Skeletal muscle satellite cell (primary cell): ENCODE results near the gene TTLL12.

Experiments used
- H3K27me3 ChIP-seq: 2 replicates; pipeline ENCODE4 v1.7.0; 2013; ENCODE audit warnings: low read length; ENCODE audit not compliant: control insufficient read depth, insufficient read depth
- H3K36me3 ChIP-seq: 2 replicates; pipeline ENCODE4 v1.7.0; 2013; ENCODE audit warnings: mild to moderate bottlenecking, control low read depth, low read length; ENCODE audit not compliant: insufficient read depth
- H3K4me1 ChIP-seq: 2 replicates; pipeline ENCODE4 v1.7.0; 2013; ENCODE audit warnings: low read length; ENCODE audit not compliant: control insufficient read depth, insufficient read depth
- H3K4me2 ChIP-seq: 2 replicates; pipeline ENCODE4 v1.7.0; 2013; ENCODE audit warnings: mild to moderate bottlenecking, low read length
- H3K4me3 ChIP-seq: 2 replicates; pipeline ENCODE4 v1.7.0; 2013; ENCODE audit warnings: low read length
- H3K9ac ChIP-seq: 2 replicates; pipeline ENCODE4 v1.7.0; 2013; ENCODE audit warnings: mild to moderate bottlenecking, low read depth, low read length, moderate library complexity
- H3K9me3 ChIP-seq: replicated peaks from 2 replicates; pipeline ENCODE4 v1.7.0; 2013; ENCODE audit warnings: mild to moderate bottlenecking, control low read depth, low read length

TTLL12 gene

DNA sequence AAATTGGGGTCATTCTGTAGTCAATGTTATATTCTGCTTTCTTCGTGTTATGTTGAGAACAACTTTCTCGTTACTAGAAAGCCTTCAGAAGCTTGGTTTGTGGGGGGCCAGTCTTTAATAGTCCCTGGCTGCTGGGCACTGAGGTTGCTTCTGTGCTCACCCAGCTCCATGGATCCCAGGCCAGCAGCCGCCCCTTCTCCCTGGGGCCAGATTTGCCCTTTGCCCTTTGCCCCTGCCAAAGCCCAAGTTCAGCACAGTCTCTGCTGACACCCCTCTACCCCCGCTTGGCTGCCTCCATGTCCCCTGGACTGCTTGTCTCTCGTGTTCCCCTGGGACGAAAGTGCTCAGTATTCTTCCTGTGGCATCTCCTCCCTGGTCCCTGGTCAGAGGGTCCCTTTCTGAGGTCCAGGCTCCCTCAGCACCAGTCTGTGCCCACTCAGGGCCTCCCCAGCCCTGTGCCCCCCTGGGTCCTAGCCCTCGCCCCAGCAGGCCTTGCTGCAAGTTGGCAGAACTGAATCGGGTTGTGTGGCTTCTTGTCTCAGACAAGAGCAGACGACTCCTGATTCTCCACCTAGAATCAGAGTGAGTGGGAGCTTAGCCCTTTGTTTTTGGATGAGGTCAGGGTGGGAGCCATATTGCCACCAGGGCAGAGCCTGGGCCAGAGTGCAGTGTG is 28.9 kb downstream of the TTLL12 start:
- no peak overlapping the region for H3K4me3 ChIP-seq
- no peak overlapping the region for H3K9ac ChIP-seq
- peaks cover 31% of the 10 kb centered on the region for H3K4me1 ChIP-seq
- H3K9me3 ChIP-seq: no peaks in the 10 kb centered on the region
- H3K36me3 ChIP-seq: peaks cover 57% of the 10 kb centered on the region
- H3K4me2 ChIP-seq: no peak overlapping the region
- H3K27me3 ChIP-seq: no peaks in the 10 kb centered on the region

- H3K27me3 ChIP-seq: no peaks in the 10 kb centered on the region
- H3K4me3 ChIP-seq: no peak overlapping the region
- peaks cover 31% of the 10 kb centered on the region for H3K4me1 ChIP-seq
- H3K36me3 ChIP-seq: peaks cover 48% of the 10 kb centered on the region
- no peak overlapping the region for H3K9ac ChIP-seq
- H3K9me3 ChIP-seq: no peaks in the 10 kb centered on the region
- no peak overlapping the region for H3K4me2 ChIP-seq
Measured at GRCh38 chr22:43156413-43156812, 30.5 kb downstream of the TTLL12 start.

- peaks cover 35% of the 10 kb centered on the region for H3K4me1 ChIP-seq
- peaks cover 44% of the 10 kb centered on the region for H3K36me3 ChIP-seq
- H3K9me3 ChIP-seq: no peaks in the 10 kb centered on the region
- H3K27me3 ChIP-seq: no peaks in the 10 kb centered on the region
- peak overlapping the region; percentile 11 for H3K4me2 ChIP-seq
- H3K4me3 ChIP-seq: no peak overlapping the region
- no peak overlapping the region for H3K9ac ChIP-seq
Measured at GRCh38 chr22:43155789-43156188, 31.1 kb downstream of the TTLL12 start.

GRCh38 chr22:43154887-43155536 is 31.9 kb downstream of the TTLL12 start:
- H3K4me1 ChIP-seq: peaks cover 37% of the 10 kb centered on the region
- peaks cover 36% of the 10 kb centered on the region for H3K36me3 ChIP-seq
- H3K27me3 ChIP-seq: no peaks in the 10 kb centered on the region
- H3K9me3 ChIP-seq: no peaks in the 10 kb centered on the region
- no peak overlapping the region for H3K9ac ChIP-seq
- H3K4me3 ChIP-seq: no peak overlapping the region
- peak overlapping the region; percentile 41 for H3K4me2 ChIP-seq

GRCh38 chr22:43153899-43154298 is 33.0 kb downstream of the TTLL12 start:
- Histone ChIP-seq H3K4me1 (peaks cover 37% of the 10 kb centered on the region), H3K9ac (no peak overlapping the region)

GRCh38 chr22:43152357-43153071 is 34.4 kb downstream of the TTLL12 start:
- Histone ChIP-seq H3K9ac (peak overlapping the region; percentile 95), H3K4me2 (peak overlapping the region; percentile 99), H3K27me3 (no peaks in the 10 kb centered on the region), H3K9me3 (no peaks in the 10 kb centered on the region), H3K4me3 (peak overlapping the region; percentile 95), H3K4me1 (peaks cover 37% of the 10 kb centered on the region), H3K36me3 (peaks cover 20% of the 10 kb centered on the region)

More at GRCh38 chr22:43153899-43154298, 33.0 kb downstream of the TTLL12 start:
- no peak overlapping the region for H3K4me3 ChIP-seq
- H3K4me2 ChIP-seq: peak overlapping the region; percentile 69
- H3K9me3 ChIP-seq: no peaks in the 10 kb centered on the region
- H3K27me3 ChIP-seq: no peaks in the 10 kb centered on the region
- H3K36me3 ChIP-seq: peaks cover 26% of the 10 kb centered on the region

DNA sequence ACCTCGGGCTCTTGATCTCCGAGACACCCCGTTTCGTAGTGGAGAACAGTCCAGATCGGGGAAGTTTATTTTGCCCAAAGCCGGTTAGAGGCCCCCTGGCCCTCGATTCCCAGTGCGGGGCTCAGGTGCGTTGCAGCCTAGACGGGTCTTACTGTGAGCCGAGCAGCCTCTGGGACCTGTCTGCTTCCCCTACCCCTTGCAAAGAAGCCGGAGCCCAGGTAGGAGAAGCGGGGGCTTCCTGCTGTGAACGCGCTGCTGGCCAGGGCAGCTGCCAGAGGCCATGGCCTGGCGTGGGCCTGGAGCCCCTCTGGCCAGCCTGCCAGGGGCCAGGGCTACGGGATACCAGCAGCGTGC is 35.0 kb downstream of the TTLL12 start:
- Histone ChIP-seq H3K36me3 (peaks cover 20% of the 10 kb centered on the region), H3K4me3 (peak overlapping the region; percentile 95), H3K4me2 (peak overlapping the region; percentile 99), H3K9me3 (no peaks in the 10 kb centered on the region), H3K4me1 (peaks cover 36% of the 10 kb centered on the region), H3K27me3 (no peaks in the 10 kb centered on the region), H3K9ac (peak overlapping the region; percentile 95)

DNA sequence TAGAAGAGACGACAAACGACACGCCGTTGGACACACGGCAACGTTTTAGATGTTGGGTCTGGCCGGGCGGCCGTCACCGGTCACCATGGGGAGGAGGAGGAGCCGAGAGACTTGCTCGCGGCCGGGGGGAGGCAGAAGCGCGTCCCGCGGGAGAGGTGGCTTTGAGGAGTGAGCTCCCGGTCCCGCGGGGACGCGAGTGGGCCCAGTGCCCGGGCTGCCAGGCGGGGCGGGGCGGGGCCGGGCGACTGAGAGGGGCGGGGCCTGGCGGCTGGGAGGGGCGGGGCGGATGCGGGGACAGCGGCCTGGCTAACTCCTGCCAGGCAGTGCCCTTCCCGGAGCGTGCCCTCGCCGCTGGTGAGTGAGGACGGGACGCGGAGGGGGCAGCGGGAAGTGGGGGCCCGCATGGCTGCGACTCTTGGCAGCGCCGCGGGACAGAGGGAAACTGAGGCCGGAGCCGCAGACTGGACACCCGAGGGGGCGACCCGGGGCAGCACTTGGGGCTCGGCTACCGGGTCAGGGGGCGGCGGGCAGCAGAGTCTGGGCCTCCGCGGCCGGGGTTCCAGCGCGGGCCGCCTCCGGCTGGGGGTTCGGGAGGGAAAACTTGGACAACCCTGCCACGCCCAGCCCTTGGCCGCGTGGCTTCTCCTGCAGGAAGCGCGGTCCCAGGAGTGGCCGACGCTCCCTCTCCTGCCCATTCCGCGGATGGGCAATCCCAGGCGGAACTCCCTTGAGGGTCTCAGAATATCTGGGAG is 35.5 kb downstream of the TTLL12 start, which contains the start of gene TSPO:
TSPO (plus strand) TSS at position 309 of the 752 bp plus-strand sequence. CDS start 7,680 bp downstream, outside the sequence.
- H3K4me1 ChIP-seq: peaks cover 31% of the 10 kb centered on the region
- peak within 1 kb of the TSS; percentile 95 for H3K4me3 ChIP-seq
- H3K9me3 ChIP-seq: no peaks in the 10 kb centered on the region
- H3K9ac ChIP-seq: peak within 1 kb of the TSS; percentile 95
- peak within 1 kb of the TSS; percentile 99 for H3K4me2 ChIP-seq
- peaks cover 15% of the 10 kb centered on the region for H3K36me3 ChIP-seq
- H3K27me3 ChIP-seq: no peaks in the 10 kb centered on the region

DNA sequence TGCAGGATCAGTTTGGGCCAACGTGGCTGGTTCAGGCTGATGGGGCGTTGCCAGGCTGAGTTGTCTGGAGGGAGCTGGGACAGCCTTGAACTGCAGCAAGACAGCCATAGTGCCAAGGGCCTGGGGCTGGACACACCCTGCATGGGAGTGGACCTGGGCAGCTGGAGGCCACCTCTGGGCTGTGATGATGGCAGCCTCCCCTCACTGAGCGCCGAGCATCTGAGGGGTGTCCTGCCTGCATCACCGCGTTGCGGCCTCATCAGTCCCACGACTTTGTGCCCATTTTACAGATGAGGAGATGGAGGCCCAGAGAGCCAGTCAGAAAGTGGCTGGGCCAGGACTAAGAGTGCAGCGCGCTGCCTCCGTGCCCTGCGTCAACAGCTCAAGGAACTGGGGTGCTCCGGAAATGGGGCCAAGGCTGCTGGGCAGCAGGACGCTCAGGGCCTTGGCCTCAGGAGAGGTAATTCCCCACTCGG is 36.2 kb downstream of the TTLL12 start:
- Histone ChIP-seq H3K4me1 (peaks cover 26% of the 10 kb centered on the region), H3K27me3 (no peaks in the 10 kb centered on the region), H3K4me2 (peak overlapping the region; percentile 99), H3K9me3 (no peaks in the 10 kb centered on the region), H3K9ac (peak overlapping the region; percentile 95), H3K36me3 (peaks cover 10% of the 10 kb centered on the region), H3K4me3 (peak overlapping the region; percentile 95)

GRCh38 chr22:43148581-43148980 is 38.4 kb downstream of the TTLL12 start:
- H3K36me3 ChIP-seq: no peaks in the 10 kb centered on the region
- H3K4me1 ChIP-seq: peaks cover 7% of the 10 kb centered on the region
- H3K9ac ChIP-seq: no peak overlapping the region
- no peak overlapping the region for H3K4me3 ChIP-seq
- no peaks in the 10 kb centered on the region for H3K27me3 ChIP-seq
- H3K9me3 ChIP-seq: no peaks in the 10 kb centered on the region
- no peak overlapping the region for H3K4me2 ChIP-seq

GRCh38 chr22:43147821-43148220 is 39.1 kb downstream of the TTLL12 start:
- peaks cover 10% of the 10 kb centered on the region for H3K4me1 ChIP-seq

More at GRCh38 chr22:43147821-43148220, 39.1 kb downstream of the TTLL12 start:
- no peaks in the 10 kb centered on the region for H3K27me3 ChIP-seq
- H3K4me2 ChIP-seq: no peak overlapping the region
- H3K9ac ChIP-seq: no peak overlapping the region
- H3K4me3 ChIP-seq: no peak overlapping the region
- H3K9me3 ChIP-seq: no peaks in the 10 kb centered on the region
- no peaks in the 10 kb centered on the region for H3K36me3 ChIP-seq
